Tibial artery (tissue), 4 donors: Measurements from ENCODE around the gene GLT8D2.

ENCODE experiments used
- DNase-seq, 2 donors: peaks; one replicate each; pipeline ENCODE4 v3.0.0-alpha.2; 2019
- H3K27ac ChIP-seq, 2 donors: fragments of 200-600 bp; sonication (generic) in 1 of 2; 1 replicate in 1 of 2; 2 replicates in 1 of 2; pipeline ENCODE4 v1.5.1; 2018 to 2019; ENCODE audit warnings: mild to moderate bottlenecking in 1 of 2
- H3K27me3 ChIP-seq, 2 donors: fragments of 200-600 bp; sonication (generic) in 1 of 2; one replicate each; pipeline versions ENCODE4 v1.5.1 to v1.6.0; 2016 to 2019
- H3K36me3 ChIP-seq, 3 donors: fragments of 200-600 bp; sonication (generic) in 2 of 3; one replicate each; pipeline ENCODE4 v1.5.1; 2016 to 2019; ENCODE audit warnings: mild to moderate bottlenecking in 2 of 3
- H3K4me1 ChIP-seq, 4 donors: fragments of 200-600 bp; sonication (generic) in 2 of 4; 1 replicate in 3 of 4; 2 replicates in 1 of 4; pipeline ENCODE4 v1.5.1; 2016 to 2019
- H3K4me3 ChIP-seq, 2 donors: fragments of 200-600 bp; sonication (generic) in 1 of 2; 1 replicate in 1 of 2; 2 replicates in 1 of 2; pipeline ENCODE4 v1.5.1; 2018 to 2019; ENCODE audit warnings: mild to moderate bottlenecking in 2 of 2
- H3K9me3 ChIP-seq, 3 donors: fragments of 200-600 bp; sonication (generic) in 1 of 3; one replicate each; pipeline ENCODE4 v1.5.1; 2016 to 2019
- intact Hi-C: fragments of 100-400 bp; cut with DNase I; formaldehyde crosslinking; loops from one replicate; pipeline ENCODE4 v1.15.0; 2023; ENCODE audit warnings: low total_unique reads
- TF ChIP-seq, protein P1 (sequence below), 2 experiments: fragments of 200-600 bp in 1 of 2; fragments of 450-650 bp in 1 of 2; IDR thresholded peaks; one replicate each; pipeline ENCODE4 v1.5.1; 2017 to 2019; ENCODE audit warnings: antibody characterized with exemption in 2 of 2, mild to moderate bottlenecking in 1 of 2, moderate library complexity in 1 of 2

GLT8D2 gene

DNA sequence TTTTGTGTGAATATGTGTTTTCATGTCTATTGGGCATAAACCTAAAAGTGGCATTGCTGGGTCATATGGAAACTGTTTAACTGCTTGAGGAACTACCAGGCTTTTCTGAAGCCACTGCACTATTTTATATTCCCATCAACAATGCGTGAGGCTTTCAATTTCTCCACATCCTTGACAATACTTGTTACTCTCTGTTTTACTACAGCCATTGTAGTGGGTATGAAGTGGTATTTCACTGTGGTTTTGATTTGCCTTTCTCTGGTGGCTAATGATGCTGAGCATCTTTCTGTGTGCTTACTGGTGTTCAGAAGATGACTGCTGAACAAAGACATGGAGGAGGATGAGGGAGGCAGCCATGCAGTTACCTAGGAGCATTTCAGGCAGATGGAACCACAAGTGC lies 97.5 kb downstream of the GLT8D2 start:
- Histone ChIP-seq H3K4me1 (peaks cover 0 to 24% (median 13%) of the 10 kb centered on the region in 4 donors), H3K27me3 (no peaks in the 10 kb centered on the region), H3K36me3 (peaks cover 58 to 71% (median 61%) of the 10 kb centered on the region in 3 donors), H3K4me3 (no peak overlapping the region), H3K27ac (no peak overlapping the region), H3K9me3 (no peaks in the 10 kb centered on the region)
- TF ChIP-seq, protein P1, sequence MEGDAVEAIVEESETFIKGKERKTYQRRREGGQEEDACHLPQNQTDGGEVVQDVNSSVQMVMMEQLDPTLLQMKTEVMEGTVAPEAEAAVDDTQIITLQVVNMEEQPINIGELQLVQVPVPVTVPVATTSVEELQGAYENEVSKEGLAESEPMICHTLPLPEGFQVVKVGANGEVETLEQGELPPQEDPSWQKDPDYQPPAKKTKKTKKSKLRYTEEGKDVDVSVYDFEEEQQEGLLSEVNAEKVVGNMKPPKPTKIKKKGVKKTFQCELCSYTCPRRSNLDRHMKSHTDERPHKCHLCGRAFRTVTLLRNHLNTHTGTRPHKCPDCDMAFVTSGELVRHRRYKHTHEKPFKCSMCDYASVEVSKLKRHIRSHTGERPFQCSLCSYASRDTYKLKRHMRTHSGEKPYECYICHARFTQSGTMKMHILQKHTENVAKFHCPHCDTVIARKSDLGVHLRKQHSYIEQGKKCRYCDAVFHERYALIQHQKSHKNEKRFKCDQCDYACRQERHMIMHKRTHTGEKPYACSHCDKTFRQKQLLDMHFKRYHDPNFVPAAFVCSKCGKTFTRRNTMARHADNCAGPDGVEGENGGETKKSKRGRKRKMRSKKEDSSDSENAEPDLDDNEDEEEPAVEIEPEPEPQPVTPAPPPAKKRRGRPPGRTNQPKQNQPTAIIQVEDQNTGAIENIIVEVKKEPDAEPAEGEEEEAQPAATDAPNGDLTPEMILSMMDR (IDR thresholded peaks at IDR 0.05): no peak
- intact Hi-C loops: no loop called here
- DNase-seq: no peak

DNA sequence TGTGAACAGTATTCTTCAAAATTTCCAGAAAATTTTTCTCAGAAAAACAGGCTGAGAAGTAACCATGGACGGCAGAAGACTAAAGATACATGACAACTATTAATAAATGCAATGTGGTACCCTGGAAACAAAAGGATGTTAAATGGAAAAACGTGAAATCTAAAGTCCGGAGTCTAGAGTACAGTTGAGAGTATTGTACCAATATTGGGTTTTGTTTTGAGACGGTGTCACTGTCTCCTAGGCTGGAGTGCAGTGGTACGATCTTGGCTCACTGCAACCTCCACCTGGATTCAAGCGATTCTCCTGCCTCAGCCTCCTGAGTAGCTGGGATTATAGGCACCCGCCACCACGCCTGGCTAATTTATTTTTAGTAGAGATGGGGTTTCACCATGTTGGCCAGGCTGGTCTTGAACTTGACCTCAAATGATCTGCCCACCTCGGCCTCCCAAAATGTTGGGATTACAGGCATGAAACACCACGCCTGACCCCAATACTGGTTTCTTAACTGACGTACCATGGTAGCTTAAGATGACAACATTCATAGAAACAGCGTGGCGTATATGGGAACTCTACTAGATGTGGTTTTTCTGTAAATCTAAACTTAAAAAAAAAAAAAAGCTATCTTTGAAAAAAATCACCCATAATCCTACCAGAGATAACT lies 101.1 kb downstream of the GLT8D2 start:
- TF ChIP-seq, protein P1 (IDR thresholded peaks at IDR 0.05): no peak
- intact Hi-C loops: no loop called here
- Histone ChIP-seq H3K27me3 (no peaks in the 10 kb centered on the region), H3K4me1 (no peaks in the 10 kb centered on the region), H3K9me3 (no peaks in the 10 kb centered on the region), H3K4me3 (no peak overlapping the region), H3K27ac (no peak overlapping the region), H3K36me3 (peaks cover 88 to 100% (median 89%) of the 10 kb centered on the region in 3 donors)
- no peak for DNase-seq

DNA sequence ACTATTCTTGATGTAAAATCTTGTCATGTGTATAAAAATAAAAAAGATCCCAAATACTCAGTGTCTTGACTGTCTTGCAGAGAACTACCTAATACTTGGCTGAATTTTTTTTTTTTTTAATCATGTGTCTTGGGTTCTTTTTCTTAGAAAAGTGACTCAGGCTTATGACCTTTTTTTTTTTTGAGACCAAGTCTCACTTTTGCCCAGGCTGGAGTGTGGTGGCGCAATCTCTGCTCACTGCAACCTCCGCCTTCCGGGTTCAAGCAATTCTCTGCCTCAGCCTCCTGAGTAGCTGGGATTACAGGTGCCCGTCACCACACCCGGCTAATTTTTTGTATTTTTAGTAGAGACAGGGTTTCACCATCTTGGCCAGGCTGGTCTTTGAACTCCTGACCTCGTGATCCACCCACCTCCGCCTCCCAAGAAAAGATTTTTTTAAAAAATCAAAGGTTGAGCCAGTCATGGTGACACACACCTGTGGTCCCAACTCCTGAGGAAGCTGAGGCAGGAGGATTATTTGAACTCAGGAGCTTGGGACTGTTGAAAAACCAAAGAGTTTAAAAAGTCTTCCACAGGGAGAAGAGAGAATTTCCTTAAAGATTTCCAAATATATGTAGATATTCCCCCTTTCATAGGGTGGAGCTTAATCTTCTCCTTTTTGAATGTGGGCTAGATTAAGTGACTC lies 102.0 kb downstream of the GLT8D2 start:
- Histone ChIP-seq H3K4me1 (no peaks in the 10 kb centered on the region), H3K9me3 (no peaks in the 10 kb centered on the region), H3K27ac (no peak overlapping the region), H3K27me3 (no peaks in the 10 kb centered on the region), H3K36me3 (peaks cover 88 to 100% (median 94%) of the 10 kb centered on the region in 3 donors), H3K4me3 (no peak overlapping the region)
- intact Hi-C loops: no loop called here
- no peak for DNase-seq
- TF ChIP-seq, protein P1 (IDR thresholded peaks at IDR 0.05): no peak

DNA sequence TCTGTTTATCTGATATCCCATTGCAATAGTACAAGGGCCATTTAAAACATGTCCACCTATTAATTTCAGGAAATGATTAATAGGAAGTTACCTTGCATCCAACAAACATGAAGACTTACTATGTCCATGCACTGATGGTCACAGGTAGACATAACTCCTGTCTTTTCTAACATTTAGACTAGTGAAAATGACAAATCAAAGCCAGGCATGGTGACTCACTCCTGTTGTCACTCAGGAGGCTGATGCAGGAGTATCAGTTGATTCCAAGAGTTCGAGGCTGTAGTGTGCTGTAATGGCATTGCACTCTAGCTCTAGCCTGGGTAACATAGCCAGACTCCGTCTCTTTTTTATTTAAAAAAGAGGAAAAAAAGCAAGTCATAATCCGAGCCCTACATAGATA lies 105.0 kb downstream of the GLT8D2 start:
- Histone ChIP-seq H3K27me3 (no peaks in the 10 kb centered on the region), H3K4me1 (no peaks in the 10 kb centered on the region), H3K27ac (no peak overlapping the region), H3K9me3 (no peaks in the 10 kb centered on the region), H3K36me3 (peaks cover 91 to 99% (median 97%) of the 10 kb centered on the region in 3 donors), H3K4me3 (no peak overlapping the region)
- intact Hi-C loops: loop anchor here (5.0 kb wide), 1 partner anchor 162 kb away; no protein-coding TSS in a partner anchor
- DNase-seq: no peak
- TF ChIP-seq, protein P1 (IDR thresholded peaks at IDR 0.05): no peak
